ENCODE measurements around the gene NPM1.
"Not testable (repeated sequence)": the region's sequence is repeated elsewhere in the genome, so short reads cannot be mapped to it uniquely, and the experiment has no call there.

NPM1 gene

GRCh38 chr5:171405615-171406014 lies 18.0 kb downstream of the NPM1 start:
- no peak for DNase-seq (ENCODE audit: low read depth, low spot score)
- no peak overlapping the region for H3K4me3 ChIP-seq (ENCODE audit: low read length)

- H3K4me3 ChIP-seq (ENCODE audit: low read length) = no peak overlapping the region
- no peak for DNase-seq (ENCODE audit: low read depth, low spot score)
Observed at GRCh38 chr5:171407234-171407633, 19.6 kb downstream of the NPM1 start.

DNA sequence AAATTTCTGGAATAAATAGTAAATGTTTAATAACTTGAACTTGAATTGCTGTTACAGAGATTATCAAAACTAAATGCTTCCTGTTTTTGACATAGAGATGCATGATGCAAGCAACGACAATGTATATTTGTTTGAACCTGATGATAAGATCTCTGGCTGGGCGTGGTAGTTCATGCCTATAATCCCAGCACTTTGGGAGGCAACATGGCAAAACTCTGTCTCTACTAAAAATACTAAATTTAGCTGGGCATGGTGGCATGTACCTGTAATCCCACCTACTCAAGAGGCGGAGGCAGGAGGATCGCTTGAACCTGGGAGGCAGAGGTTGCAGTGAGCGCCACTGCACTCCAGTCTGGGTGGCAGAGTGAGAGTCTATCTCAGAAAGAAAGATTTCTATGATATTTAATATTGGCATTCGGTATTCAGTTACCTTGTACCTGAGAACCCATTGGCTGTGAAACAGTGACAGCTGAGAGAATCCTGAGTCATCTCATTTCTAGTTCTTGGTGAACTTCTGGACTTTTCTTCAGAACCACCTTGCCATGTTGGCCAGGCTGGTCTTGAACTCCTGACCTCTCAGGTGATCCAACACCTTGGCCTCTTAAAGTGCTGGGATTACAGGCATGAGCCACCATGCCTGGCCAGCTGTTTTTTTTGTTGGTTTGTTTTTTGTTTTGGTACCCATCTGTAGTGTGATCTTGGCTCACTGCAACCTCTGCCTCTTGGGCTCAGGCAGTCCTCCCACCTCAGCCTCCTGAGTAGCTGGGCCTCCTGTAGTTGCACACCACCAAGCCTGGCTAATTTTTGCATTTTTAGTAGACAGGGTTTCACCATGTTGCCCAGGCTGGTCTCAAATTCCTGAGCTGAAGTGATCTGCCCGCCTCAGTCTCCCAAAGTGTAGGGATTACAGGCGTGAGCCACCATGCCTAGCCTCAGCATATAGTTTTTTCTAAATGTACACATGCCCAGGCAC lies 21.8 kb downstream of the NPM1 start:
- H3K4me3 ChIP-seq (ENCODE audit: low read length) = no peak overlapping the region
- no peak for DNase-seq (ENCODE audit: low read depth, low spot score)

DNA sequence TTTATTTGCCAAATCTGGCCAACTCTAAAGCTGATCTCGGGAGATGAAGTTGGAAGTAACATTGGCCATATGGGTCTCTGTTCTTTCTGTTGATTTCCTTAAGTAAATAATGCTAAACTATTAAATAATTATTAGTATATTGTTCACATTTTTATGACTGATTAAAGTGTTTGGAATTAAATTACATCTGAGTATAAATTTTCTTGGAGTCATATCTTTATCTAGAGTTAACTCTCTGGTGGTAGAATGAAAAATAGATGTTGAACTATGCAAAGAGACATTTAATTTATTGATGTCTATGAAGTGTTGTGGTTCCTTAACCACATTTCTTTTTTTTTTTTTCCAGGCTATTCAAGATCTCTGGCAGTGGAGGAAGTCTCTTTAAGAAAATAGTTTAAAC lies 22.5 kb downstream of the NPM1 start:
- DNase-seq (ENCODE audit: low read depth, low spot score) = no peak
- no peak overlapping the region for H3K4me3 ChIP-seq (ENCODE audit: low read length)

- no peak for DNase-seq (ENCODE audit: low read depth, low spot score)
- H3K4me3 ChIP-seq (ENCODE audit: low read length) = no peak overlapping the region
Observed at GRCh38 chr5:171412186-171412585, 24.5 kb downstream of the NPM1 start.

- H3K4me3 ChIP-seq (ENCODE audit: low read length) = no peak overlapping the region
- DNase-seq (ENCODE audit: low read depth, low spot score) = no peak
Observed at GRCh38 chr5:171413153-171413910, 25.7 kb downstream of the NPM1 start.

GRCh38 chr5:171413993-171414392 lies 26.3 kb downstream of the NPM1 start:
- not testable (repeated sequence) for H3K4me3 ChIP-seq (ENCODE audit: low read length); DNase-seq (ENCODE audit: low read depth, low spot score)

GRCh38 chr5:171415115-171415730 lies 27.6 kb downstream of the NPM1 start:
- no peak overlapping the region for H3K4me3 ChIP-seq (ENCODE audit: low read length)
- DNase-seq (ENCODE audit: low read depth, low spot score) = no peak

GRCh38 chr5:171416160-171417049 lies 28.8 kb downstream of the NPM1 start:
- H3K4me3 ChIP-seq (ENCODE audit: low read length) = no peak overlapping the region
- no peak for DNase-seq (ENCODE audit: low read depth, low spot score)

DNA sequence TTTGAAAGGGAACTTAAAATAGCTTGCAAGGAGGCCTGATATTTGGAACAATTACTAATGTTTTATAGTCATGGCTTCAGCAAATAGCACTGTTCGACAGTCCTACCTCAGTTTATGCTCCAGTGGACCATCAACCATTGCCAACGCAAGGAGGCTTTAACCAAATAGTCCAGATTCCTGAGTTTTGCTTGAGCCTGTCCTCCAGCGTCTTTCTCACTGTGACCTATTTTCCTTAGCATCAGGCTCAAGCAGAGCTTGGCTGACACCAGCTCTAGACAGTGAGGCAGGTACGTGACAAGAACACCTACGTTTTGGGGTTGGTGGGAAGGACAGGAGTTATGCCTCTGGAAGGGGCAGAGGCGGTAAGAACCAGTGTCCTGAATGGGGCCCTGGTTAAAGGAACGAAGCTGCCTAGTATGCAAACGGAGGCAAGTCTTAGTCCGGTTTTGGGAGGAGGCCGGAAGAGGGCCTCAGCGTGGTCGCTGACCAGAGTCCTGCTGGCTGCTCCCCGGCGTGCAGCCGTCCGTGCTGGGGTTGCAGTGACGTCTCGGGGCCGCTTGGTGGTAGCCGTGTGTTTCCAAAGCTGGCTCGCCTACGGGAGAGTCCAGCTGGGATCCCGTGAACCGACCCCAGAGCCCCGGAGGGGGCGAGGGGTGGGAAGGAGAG lies 30.8 kb downstream of the NPM1 start:
- peak overlapping the region; percentile 44 for H3K4me3 ChIP-seq (ENCODE audit: low read length)
- no peak for DNase-seq (ENCODE audit: low read depth, low spot score)

GRCh38 chr5:171418982-171419687 lies 31.5 kb downstream of the NPM1 start, which contains the start of gene FGF18:
TSS of gene FGF18 (plus strand) at chr5:171419647. CDS start at chr5:171420200, 553 bp downstream.
- DNase-seq (ENCODE audit: low read depth, low spot score) = no peak
- H3K4me3 ChIP-seq (ENCODE audit: low read length) = peak within 1 kb of the TSS; percentile 44

DNA sequence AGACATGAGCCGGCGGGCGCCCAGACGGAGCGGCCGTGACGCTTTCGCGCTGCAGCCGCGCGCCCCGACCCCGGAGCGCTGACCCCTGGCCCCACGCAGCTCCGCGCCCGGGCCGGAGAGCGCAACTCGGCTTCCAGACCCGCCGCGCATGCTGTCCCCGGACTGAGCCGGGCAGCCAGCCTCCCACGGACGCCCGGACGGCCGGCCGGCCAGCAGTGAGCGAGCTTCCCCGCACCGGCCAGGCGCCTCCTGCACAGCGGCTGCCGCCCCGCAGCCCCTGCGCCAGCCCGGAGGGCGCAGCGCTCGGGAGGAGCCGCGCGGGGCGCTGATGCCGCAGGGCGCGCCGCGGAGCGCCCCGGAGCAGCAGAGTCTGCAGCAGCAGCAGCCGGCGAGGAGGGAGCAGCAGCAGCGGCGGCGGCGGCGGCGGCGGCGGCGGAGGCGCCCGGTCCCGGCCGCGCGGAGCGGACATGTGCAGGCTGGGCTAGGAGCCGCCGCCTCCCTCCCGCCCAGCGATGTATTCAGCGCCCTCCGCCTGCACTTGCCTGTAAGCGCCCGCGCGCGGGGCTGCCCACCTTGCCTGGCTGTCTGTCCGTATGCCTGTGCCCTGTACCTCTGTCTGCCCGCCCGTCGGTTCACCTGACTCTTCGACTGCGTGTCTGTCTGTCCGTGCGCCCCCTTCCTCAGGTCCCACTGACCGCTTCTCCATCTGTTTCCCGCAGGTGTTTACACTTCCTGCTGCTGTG lies 32.2 kb downstream of the NPM1 start:
- H3K4me3 ChIP-seq (ENCODE audit: low read length) = peak overlapping the region; percentile 44; the same call in 1 of the 2 replicates
- no peak for DNase-seq (ENCODE audit: low read depth, low spot score)

DNA sequence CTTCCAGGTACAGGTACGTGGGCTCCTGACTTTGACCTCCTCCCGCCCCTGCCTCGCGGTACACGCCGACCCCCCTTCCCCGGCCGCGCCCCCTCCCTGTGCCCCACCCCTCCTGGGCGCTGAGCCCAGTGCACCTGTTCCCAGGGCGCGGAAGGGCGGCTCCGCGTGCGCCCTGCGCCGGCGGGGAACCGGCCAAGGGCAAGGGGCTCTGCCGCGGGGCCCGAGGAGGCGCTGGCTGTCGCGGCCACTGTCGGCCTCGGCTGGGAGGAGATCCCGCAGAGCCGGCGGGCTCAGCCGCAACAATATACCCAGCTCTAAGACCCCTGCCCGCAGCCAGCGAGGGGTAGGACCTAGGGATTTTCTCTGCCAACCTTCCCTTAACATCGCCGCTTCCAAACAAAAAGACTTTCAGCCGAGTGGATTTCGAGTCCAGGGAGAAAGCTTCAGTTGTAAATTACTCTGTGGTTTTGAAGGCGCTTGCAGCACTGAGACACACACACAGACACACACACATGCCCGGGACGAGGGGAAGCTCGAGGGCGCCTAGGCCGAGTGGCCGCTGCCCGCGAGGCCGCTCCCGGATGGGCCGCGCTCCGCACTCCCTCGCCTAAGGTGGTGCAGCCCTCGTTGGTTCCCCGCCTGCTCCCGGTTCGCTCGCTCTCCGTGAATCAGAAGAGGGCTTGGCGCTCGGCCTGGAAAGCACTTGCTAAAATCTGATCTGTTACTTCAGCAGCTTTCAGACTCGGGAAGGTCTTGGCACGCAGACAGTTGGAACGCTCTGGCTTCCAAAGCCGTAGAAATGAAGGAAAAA lies 33.0 kb downstream of the NPM1 start:
- no peak for DNase-seq (ENCODE audit: low read depth, low spot score)
- no peak overlapping the region for H3K4me3 ChIP-seq (ENCODE audit: low read length)

DNA sequence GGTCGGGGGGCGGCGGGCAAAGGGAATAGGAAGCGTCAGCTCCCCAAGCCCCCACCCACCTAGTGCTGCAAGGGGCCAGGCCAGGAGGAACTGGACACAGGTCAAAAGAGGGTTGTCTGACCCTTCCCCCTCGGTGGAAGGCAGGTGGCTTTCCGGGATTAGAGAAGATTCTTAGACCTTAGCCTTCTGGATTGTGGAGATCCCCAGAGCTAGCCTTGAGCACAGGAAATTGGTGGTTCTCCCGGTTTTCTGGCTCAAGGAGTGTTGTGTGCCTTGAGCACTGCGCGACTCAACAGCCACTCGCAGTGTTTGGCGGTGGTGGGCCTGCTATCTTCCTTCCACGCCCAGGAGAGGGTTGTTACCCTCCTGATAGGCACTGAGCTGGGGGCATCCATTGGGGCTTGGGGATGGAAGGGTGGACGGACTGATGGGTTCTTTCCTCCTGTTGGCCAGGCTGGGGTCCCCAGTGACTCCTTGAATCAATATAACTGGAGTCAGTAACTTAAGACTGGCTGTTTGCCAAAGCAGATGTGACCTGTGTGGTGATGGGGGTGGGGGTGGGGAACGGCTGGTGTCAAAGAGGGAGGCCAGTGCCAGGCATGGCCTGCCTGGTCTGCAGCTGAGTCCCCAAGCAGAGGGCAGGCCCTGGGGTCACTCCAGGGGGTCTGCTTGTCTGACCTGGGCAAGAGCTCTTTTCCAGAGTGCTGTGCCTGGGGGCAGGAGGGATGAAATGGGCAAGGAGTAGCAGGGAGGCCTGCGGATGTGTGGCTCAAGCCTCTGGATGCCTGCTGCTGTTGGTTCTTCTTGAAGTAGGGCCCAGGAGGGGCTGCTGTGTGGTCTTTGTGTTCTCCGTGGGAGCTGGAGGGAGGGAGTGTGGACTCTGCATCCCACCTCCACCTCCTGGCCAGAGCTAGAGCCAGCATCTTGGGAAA lies 33.9 kb downstream of the NPM1 start:
- no peak overlapping the region for H3K4me3 ChIP-seq (ENCODE audit: low read length)
- no peak for DNase-seq (ENCODE audit: low read depth, low spot score)

- no peak overlapping the region for H3K4me3 ChIP-seq (ENCODE audit: low read length)
- no peak for DNase-seq (ENCODE audit: low read depth, low spot score)
Observed at GRCh38 chr5:171422495-171422894, 34.8 kb downstream of the NPM1 start.
